Adipocyte (in vitro differentiated cells): ENCODE data around the gene GLIS2.

Source experiments
- DNase-seq: peaks from one replicate; pipeline ENCODE4 v3.0.0-alpha.2; 2015; ENCODE audit warnings: low read depth
- H3K27me3 ChIP-seq: replicated peaks from 2 replicates; pipeline ENCODE4 v1.7.0; 2013; ENCODE audit warnings: mild to moderate bottlenecking, low read length, moderate library complexity; ENCODE audit not compliant: control insufficient read depth, insufficient read depth
- H3K36me3 ChIP-seq: 2 replicates; pipeline ENCODE4 v1.7.0; 2013; ENCODE audit warnings: low read length, mild to moderate bottlenecking, moderate library complexity; ENCODE audit not compliant: control insufficient read depth, insufficient read depth, severe bottlenecking
- H3K4me1 ChIP-seq: 2 replicates; pipeline ENCODE4 v1.7.0; 2013; ENCODE audit warnings: mild to moderate bottlenecking, low read length, moderate library complexity; ENCODE audit not compliant: control insufficient read depth, insufficient read depth
- H3K4me3 ChIP-seq: 2 replicates; pipeline ENCODE4 v1.7.0; 2013; ENCODE audit warnings: mild to moderate bottlenecking, low read length, moderate library complexity
- H3K9ac ChIP-seq: 2 replicates; pipeline ENCODE4 v1.7.0; 2013; ENCODE audit warnings: mild to moderate bottlenecking, low read length, moderate library complexity
- H3K9me3 ChIP-seq: 2 replicates; pipeline ENCODE4 v1.7.0; 2013; ENCODE audit warnings: mild to moderate bottlenecking, low read length, moderate library complexity; ENCODE audit not compliant: control insufficient read depth

The GLIS2 gene

GRCh38 chr16:4377573-4378154, 61.8 kb downstream of the GLIS2 start:
- Histone ChIP-seq H3K36me3 (peaks cover 28% of the 10 kb centered on the region), H3K4me3 (peak overlapping the region; percentile 48), H3K9ac (peak overlapping the region; percentile 76), H3K9me3 (no peaks in the 10 kb centered on the region), H3K27me3 (no peaks in the 10 kb centered on the region), H3K4me1 (peaks cover 50% of the 10 kb centered on the region)
- DNase-seq, result peak; percentile 46

GRCh38 chr16:4378161-4378666, 62.3 kb downstream of the GLIS2 start:
- H3K9ac ChIP-seq, result peak overlapping the region; percentile 76
- H3K27me3 ChIP-seq, result no peaks in the 10 kb centered on the region
- H3K4me3 ChIP-seq, result peak overlapping the region; percentile 48
- no peaks in the 10 kb centered on the region for H3K9me3 ChIP-seq
- peaks cover 47% of the 10 kb centered on the region for H3K4me1 ChIP-seq
- peaks cover 33% of the 10 kb centered on the region for H3K36me3 ChIP-seq
- no peak for DNase-seq

- Histone ChIP-seq H3K27me3 (no peaks in the 10 kb centered on the region), H3K4me1 (peaks cover 48% of the 10 kb centered on the region), H3K9ac (peak overlapping the region; percentile 76), H3K4me3 (no peak overlapping the region), H3K9me3 (no peaks in the 10 kb centered on the region), H3K36me3 (peaks cover 40% of the 10 kb centered on the region)
- no peak for DNase-seq
Observed at GRCh38 chr16:4378999-4379690, 63.3 kb downstream of the GLIS2 start.

- no peaks in the 10 kb centered on the region for H3K9me3 ChIP-seq
- no peak overlapping the region for H3K9ac ChIP-seq
- H3K4me1 ChIP-seq, result peaks cover 46% of the 10 kb centered on the region
- H3K27me3 ChIP-seq, result no peaks in the 10 kb centered on the region
- no peak for DNase-seq
- peaks cover 40% of the 10 kb centered on the region for H3K36me3 ChIP-seq
- no peak overlapping the region for H3K4me3 ChIP-seq
Observed at GRCh38 chr16:4380119-4381063, 64.5 kb downstream of the GLIS2 start.

GRCh38 chr16:4381072-4381934, 65.4 kb downstream of the GLIS2 start:
- DNase-seq, result no peak
- Histone ChIP-seq H3K9ac (no peak overlapping the region), H3K36me3 (peaks cover 40% of the 10 kb centered on the region), H3K4me1 (peaks cover 48% of the 10 kb centered on the region), H3K4me3 (no peak overlapping the region), H3K9me3 (no peaks in the 10 kb centered on the region), H3K27me3 (no peaks in the 10 kb centered on the region)

- no peak for DNase-seq
- Histone ChIP-seq H3K4me3 (no peak overlapping the region), H3K36me3 (peaks cover 40% of the 10 kb centered on the region), H3K27me3 (no peaks in the 10 kb centered on the region), H3K9me3 (no peaks in the 10 kb centered on the region), H3K4me1 (peaks cover 49% of the 10 kb centered on the region), H3K9ac (peak overlapping the region; percentile 19)
Observed at GRCh38 chr16:4381935-4382794, 66.3 kb downstream of the GLIS2 start.

GRCh38 chr16:4382795-4383357, 67.0 kb downstream of the GLIS2 start:
- Histone ChIP-seq H3K9me3 (no peaks in the 10 kb centered on the region), H3K9ac (peak overlapping the region; percentile 19), H3K27me3 (no peaks in the 10 kb centered on the region), H3K4me1 (peaks cover 50% of the 10 kb centered on the region), H3K36me3 (peaks cover 40% of the 10 kb centered on the region), H3K4me3 (no peak overlapping the region)
- no peak for DNase-seq

GRCh38 chr16:4383591-4384444, 68.0 kb downstream of the GLIS2 start:
- Histone ChIP-seq H3K9ac (peak overlapping the region; percentile 71), H3K4me3 (no peak overlapping the region), H3K4me1 (peaks cover 48% of the 10 kb centered on the region), H3K27me3 (no peaks in the 10 kb centered on the region), H3K9me3 (no peaks in the 10 kb centered on the region), H3K36me3 (peaks cover 40% of the 10 kb centered on the region)
- no peak for DNase-seq

GRCh38 chr16:4384509-4384942, 68.7 kb downstream of the GLIS2 start:
- Histone ChIP-seq H3K4me3 (no peak overlapping the region), H3K4me1 (peaks cover 54% of the 10 kb centered on the region), H3K36me3 (peaks cover 37% of the 10 kb centered on the region), H3K27me3 (no peaks in the 10 kb centered on the region), H3K9ac (peak overlapping the region; percentile 71), H3K9me3 (no peaks in the 10 kb centered on the region)
- peak; percentile 94 for DNase-seq
